Measurements from ENCODE around the gene ASXL3. TPM values are rescaled to one million over a fixed set of nuclear protein-coding genes. Genes with fewer than 3 reads are reported as not detected.

The ASXL3 gene
- total RNA-seq, 1 experiment from 2014 or later: 0.11 TPM

GRCh38 chr18:33584548-33585430 lies 6.8 kb downstream of the ASXL3 start:
- H3K36me3 ChIP-seq (ENCODE audit: insufficient read depth, low read length, poor library complexity, severe bottlenecking): no peaks in the 10 kb centered on the region
- no peaks in the 10 kb centered on the region for H3K4me1 ChIP-seq (ENCODE audit: insufficient read depth, low read length, poor library complexity, severe bottlenecking)
- intact Hi-C loops (cut with micrococcal nuclease; ENCODE audit: unreplicated experiment): no loop called here
- no peak overlapping the region for H3K27ac ChIP-seq (ENCODE audit: low read depth, low read length, poor library complexity, severe bottlenecking)
- peaks cover 32% of the 10 kb centered on the region for H3K27me3 ChIP-seq (replicated peaks; ENCODE audit: insufficient read depth, low read depth, low read length, poor library complexity)
- ChIA-PET POLR2A (ENCODE audit: low non-redundant PET) (no interaction called here), CTCF (no interaction called here)
- no peak for DNase-seq (ENCODE audit: low spot score)
- no TSS peak for BruUV-seq (replicated peaks)
- TF ChIP-seq, protein P1, sequence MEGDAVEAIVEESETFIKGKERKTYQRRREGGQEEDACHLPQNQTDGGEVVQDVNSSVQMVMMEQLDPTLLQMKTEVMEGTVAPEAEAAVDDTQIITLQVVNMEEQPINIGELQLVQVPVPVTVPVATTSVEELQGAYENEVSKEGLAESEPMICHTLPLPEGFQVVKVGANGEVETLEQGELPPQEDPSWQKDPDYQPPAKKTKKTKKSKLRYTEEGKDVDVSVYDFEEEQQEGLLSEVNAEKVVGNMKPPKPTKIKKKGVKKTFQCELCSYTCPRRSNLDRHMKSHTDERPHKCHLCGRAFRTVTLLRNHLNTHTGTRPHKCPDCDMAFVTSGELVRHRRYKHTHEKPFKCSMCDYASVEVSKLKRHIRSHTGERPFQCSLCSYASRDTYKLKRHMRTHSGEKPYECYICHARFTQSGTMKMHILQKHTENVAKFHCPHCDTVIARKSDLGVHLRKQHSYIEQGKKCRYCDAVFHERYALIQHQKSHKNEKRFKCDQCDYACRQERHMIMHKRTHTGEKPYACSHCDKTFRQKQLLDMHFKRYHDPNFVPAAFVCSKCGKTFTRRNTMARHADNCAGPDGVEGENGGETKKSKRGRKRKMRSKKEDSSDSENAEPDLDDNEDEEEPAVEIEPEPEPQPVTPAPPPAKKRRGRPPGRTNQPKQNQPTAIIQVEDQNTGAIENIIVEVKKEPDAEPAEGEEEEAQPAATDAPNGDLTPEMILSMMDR (conservative IDR thresholded peaks at IDR 0.05; ENCODE audit: low read depth, low read length): no peak
- TF ChIP-seq EZH2 (IDR thresholded peaks at IDR 0.05; ENCODE audit: borderline replicate concordance, low read depth, low read length, poor library complexity, severe bottlenecking): no peak
- no peak overlapping the region for H3K4me3 ChIP-seq (ENCODE audit: low read depth, low read length, poor library complexity, severe bottlenecking)
- H3K9me3 ChIP-seq (ENCODE audit: low read depth, low read length, poor library complexity, severe bottlenecking): no peaks in the 10 kb centered on the region

GRCh38 chr18:33585431-33585775 lies 7.4 kb downstream of the ASXL3 start:
- DNase-seq (ENCODE audit: low spot score): no peak
- no peaks in the 10 kb centered on the region for H3K4me1 ChIP-seq (ENCODE audit: insufficient read depth, low read length, poor library complexity, severe bottlenecking)
- no peak overlapping the region for H3K27ac ChIP-seq (ENCODE audit: low read depth, low read length, poor library complexity, severe bottlenecking)
- intact Hi-C loops (cut with micrococcal nuclease; ENCODE audit: unreplicated experiment): no loop called here
- BruUV-seq (replicated peaks): no TSS peak
- no peaks in the 10 kb centered on the region for H3K9me3 ChIP-seq (ENCODE audit: low read depth, low read length, poor library complexity, severe bottlenecking)
- H3K27me3 ChIP-seq (replicated peaks; ENCODE audit: insufficient read depth, low read depth, low read length, poor library complexity): peaks cover 25% of the 10 kb centered on the region
- H3K4me3 ChIP-seq (ENCODE audit: low read depth, low read length, poor library complexity, severe bottlenecking): no peak overlapping the region
- ChIA-PET CTCF (no interaction called here), POLR2A (ENCODE audit: low non-redundant PET) (no interaction called here)
- H3K36me3 ChIP-seq (ENCODE audit: insufficient read depth, low read length, poor library complexity, severe bottlenecking): no peaks in the 10 kb centered on the region
- TF ChIP-seq EZH2 (IDR thresholded peaks at IDR 0.05; ENCODE audit: borderline replicate concordance, low read depth, low read length, poor library complexity, severe bottlenecking): no peak
- TF ChIP-seq, protein P1 (conservative IDR thresholded peaks at IDR 0.05; ENCODE audit: low read depth, low read length): no peak

DNA sequence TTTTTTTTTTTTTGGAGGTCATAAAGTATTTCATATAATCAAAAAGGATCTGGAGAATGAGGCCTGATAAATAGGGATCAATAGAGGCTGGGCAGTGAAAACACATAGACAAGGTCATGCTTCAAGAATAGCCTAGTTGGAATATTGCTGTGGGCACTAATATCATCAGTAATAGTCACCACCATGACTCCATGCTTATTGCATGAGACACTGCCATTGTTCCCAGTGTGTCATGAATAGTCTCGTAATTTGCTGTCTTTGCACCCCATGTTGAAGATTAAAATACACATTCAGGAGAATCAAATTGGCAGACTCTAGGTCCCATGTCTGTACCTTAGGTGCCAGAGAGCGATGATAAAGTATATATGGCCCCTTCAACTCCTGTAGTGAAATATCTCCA lies 10.3 kb downstream of the ASXL3 start:
- H3K36me3 ChIP-seq (ENCODE audit: insufficient read depth, low read length, poor library complexity, severe bottlenecking): no peaks in the 10 kb centered on the region

More for the DNA sequence above, 10.3 kb downstream of the ASXL3 start:
- no peaks in the 10 kb centered on the region for H3K27me3 ChIP-seq (replicated peaks; ENCODE audit: insufficient read depth, low read depth, low read length, poor library complexity)
- H3K27ac ChIP-seq (ENCODE audit: low read depth, low read length, poor library complexity, severe bottlenecking): no peak overlapping the region
- no peak overlapping the region for H3K4me3 ChIP-seq (ENCODE audit: low read depth, low read length, poor library complexity, severe bottlenecking)
- CTCF ChIA-PET: no interaction called here
- TF ChIP-seq EZH2 (IDR thresholded peaks at IDR 0.05; ENCODE audit: borderline replicate concordance, low read depth, low read length, poor library complexity, severe bottlenecking): no peak
- TF ChIP-seq, protein P1 (conservative IDR thresholded peaks at IDR 0.05; ENCODE audit: low read depth, low read length): no peak
- H3K4me1 ChIP-seq (ENCODE audit: insufficient read depth, low read length, poor library complexity, severe bottlenecking): no peaks in the 10 kb centered on the region
- no peaks in the 10 kb centered on the region for H3K9me3 ChIP-seq (ENCODE audit: low read depth, low read length, poor library complexity, severe bottlenecking)
- POLR2A ChIA-PET (ENCODE audit: low non-redundant PET): no interaction called here
- intact Hi-C loops (cut with micrococcal nuclease; ENCODE audit: unreplicated experiment): no loop called here
- no TSS peak for BruUV-seq (replicated peaks)
- no peak for DNase-seq (ENCODE audit: low spot score)
